MM.1S (cell line): Measurements from ENCODE around the gene CCNB1.
A peak's percentile ranks its signal among the peaks of the same experiment; 100 is the strongest.
"Not testable (repeated sequence)": the region's sequence is repeated elsewhere in the genome, so short reads cannot be mapped to it uniquely, and the experiment has no call there.

Source experiments
- DNase-seq: peaks from one replicate; pipeline ENCODE4 v3.0.0-alpha.2; 2015
- H2AFZ ChIP-seq: fragments of 300-600 bp; sonication (generic); 2 replicates; pipeline ENCODE4 v1.6.0; 2016; ENCODE audit warnings: antibody characterized with exemption, low read length
- H3F3A ChIP-seq: fragments of 300-600 bp; sonication (generic); 2 replicates; pipeline ENCODE4 v1.6.1; 2016; ENCODE audit warnings: mild to moderate bottlenecking, antibody characterized with exemption, low read length, moderate library complexity, mixed read lengths; ENCODE audit not compliant: insufficient read depth
- H3K27ac ChIP-seq: fragments of 300-600 bp; sonication (generic); 2 replicates; pipeline ENCODE4 v1.5.1; 2016; ENCODE audit warnings: mild to moderate bottlenecking, low read length
- H3K27me3 ChIP-seq: fragments of 300-600 bp; sonication (generic); replicated peaks from 2 replicates; pipeline ENCODE4 v1.6.0; 2016; ENCODE audit warnings: low read length; ENCODE audit not compliant: insufficient read depth
- H3K36me3 ChIP-seq: fragments of 300-600 bp; sonication (generic); replicated peaks from 2 replicates; pipeline ENCODE4 v1.6.1; 2016; ENCODE audit warnings: mild to moderate bottlenecking, low read length, mixed read lengths; ENCODE audit not compliant: insufficient read depth
- H3K4me1 ChIP-seq: fragments of 300-600 bp; sonication (generic); 2 replicates; pipeline ENCODE4 v1.6.1; 2016; ENCODE audit warnings: low read length, mixed read lengths
- H3K4me2 ChIP-seq: fragments of 300-600 bp; sonication (generic); 2 replicates; pipeline ENCODE4 v1.6.0; 2016; ENCODE audit warnings: low read depth, low read length
- H3K4me3 ChIP-seq: fragments of 300-600 bp; sonication (generic); 2 replicates; pipeline ENCODE4 v1.5.1; 2016; ENCODE audit warnings: low read length, mixed read lengths
- H3K79me2 ChIP-seq: fragments of 300-600 bp; sonication (generic); 2 replicates; pipeline ENCODE4 v1.6.1; 2016; ENCODE audit warnings: mixed run types, low read length, mixed read lengths
- H3K9ac ChIP-seq: fragments of 300-600 bp; sonication (generic); 2 replicates; pipeline ENCODE4 v1.6.1; 2016; ENCODE audit warnings: low read length, mixed read lengths
- H3K9me2 ChIP-seq: fragments of 300-600 bp; sonication (generic); replicated peaks from 2 replicates; pipeline ENCODE4 v1.6.1; 2016; ENCODE audit warnings: mild to moderate bottlenecking, low read length, mixed read lengths; ENCODE audit not compliant: insufficient read depth
- H3K9me3 ChIP-seq: fragments of 300-600 bp; sonication (generic); replicated peaks from 2 replicates; pipeline ENCODE4 v1.6.1; 2016; ENCODE audit warnings: mild to moderate bottlenecking, low read length, mixed read lengths; ENCODE audit not compliant: insufficient read depth
- H4K20me1 ChIP-seq: fragments of 300-600 bp; sonication (generic); 2 replicates; pipeline ENCODE4 v1.6.1; 2016; ENCODE audit warnings: mild to moderate bottlenecking, low read length, moderate library complexity, mixed read lengths; ENCODE audit not compliant: insufficient read depth
- EZH2 ChIP-seq: fragments of 300-600 bp; sonication (generic); optimal IDR thresholded peaks from 2 replicates; pipeline ENCODE3; 2017; ENCODE audit warnings: low read depth, mild to moderate bottlenecking, antibody characterized with exemption, low read length, mixed read lengths
- EZH2phosphoT487 ChIP-seq: fragments of 300-600 bp; sonication (generic); IDR thresholded peaks from 2 replicates; pipeline ENCODE4 v1.6.1; 2018; ENCODE audit warnings: antibody characterized with exemption, low read length
- TF ChIP-seq, protein P1 (sequence below): fragments of 300-600 bp; sonication (generic); IDR thresholded peaks from 2 replicates; pipeline ENCODE4 v1.5.1; 2016; ENCODE audit warnings: antibody characterized with exemption, low read length, mixed read lengths

Gene CCNB1

GRCh38 chr5:69217548-69218526 lies 50.9 kb downstream of the CCNB1 start:
- H3K4me3 ChIP-seq, result peak overlapping the region; percentile 82
- H3K36me3 ChIP-seq, result no peaks in the 10 kb centered on the region
- H3K79me2 ChIP-seq, result peaks cover 36% of the 10 kb centered on the region
- H3K4me1 ChIP-seq, result no peaks in the 10 kb centered on the region
- no peaks in the 10 kb centered on the region for H3K9me2 ChIP-seq
- peaks cover 6% of the 10 kb centered on the region for H3F3A ChIP-seq
- peak overlapping the region; percentile 61 for H3K9ac ChIP-seq
- TF ChIP-seq EZH2 (no peak), EZH2phosphoT487 (no peak)
- TF ChIP-seq, protein P1, sequence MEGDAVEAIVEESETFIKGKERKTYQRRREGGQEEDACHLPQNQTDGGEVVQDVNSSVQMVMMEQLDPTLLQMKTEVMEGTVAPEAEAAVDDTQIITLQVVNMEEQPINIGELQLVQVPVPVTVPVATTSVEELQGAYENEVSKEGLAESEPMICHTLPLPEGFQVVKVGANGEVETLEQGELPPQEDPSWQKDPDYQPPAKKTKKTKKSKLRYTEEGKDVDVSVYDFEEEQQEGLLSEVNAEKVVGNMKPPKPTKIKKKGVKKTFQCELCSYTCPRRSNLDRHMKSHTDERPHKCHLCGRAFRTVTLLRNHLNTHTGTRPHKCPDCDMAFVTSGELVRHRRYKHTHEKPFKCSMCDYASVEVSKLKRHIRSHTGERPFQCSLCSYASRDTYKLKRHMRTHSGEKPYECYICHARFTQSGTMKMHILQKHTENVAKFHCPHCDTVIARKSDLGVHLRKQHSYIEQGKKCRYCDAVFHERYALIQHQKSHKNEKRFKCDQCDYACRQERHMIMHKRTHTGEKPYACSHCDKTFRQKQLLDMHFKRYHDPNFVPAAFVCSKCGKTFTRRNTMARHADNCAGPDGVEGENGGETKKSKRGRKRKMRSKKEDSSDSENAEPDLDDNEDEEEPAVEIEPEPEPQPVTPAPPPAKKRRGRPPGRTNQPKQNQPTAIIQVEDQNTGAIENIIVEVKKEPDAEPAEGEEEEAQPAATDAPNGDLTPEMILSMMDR, result no peak
- H3K4me2 ChIP-seq, result peak overlapping the region; percentile 52
- H3K27ac ChIP-seq, result peak overlapping the region; percentile 64; the same call in 1 of the 2 replicates
- peak; percentile 94 for DNase-seq
- peak overlapping the region; percentile 81 for H2AFZ ChIP-seq
- no peaks in the 10 kb centered on the region for H3K9me3 ChIP-seq
- no peaks in the 10 kb centered on the region for H3K27me3 ChIP-seq
- H4K20me1 ChIP-seq, result no peaks in the 10 kb centered on the region

DNA sequence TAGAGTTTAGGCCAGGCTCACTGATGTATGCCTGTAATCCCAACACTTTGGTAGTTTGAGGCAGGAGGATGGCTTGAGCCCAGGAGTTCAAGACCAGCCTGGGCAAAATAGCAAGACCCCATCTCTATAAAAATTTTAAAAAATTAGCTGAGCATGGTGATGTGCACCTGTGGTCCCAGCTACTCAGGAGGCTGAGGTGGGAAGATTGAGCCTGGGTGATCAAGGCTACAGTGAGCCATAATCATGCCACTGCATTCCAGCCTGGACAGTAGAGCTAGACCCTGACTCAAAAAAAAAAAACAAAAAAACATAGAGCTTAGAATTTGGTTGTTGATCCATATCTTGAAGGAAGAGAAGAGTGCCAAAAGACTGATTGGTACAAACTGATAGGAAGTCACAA lies 53.0 kb downstream of the CCNB1 start:
- H3K4me3 ChIP-seq, result no peak overlapping the region
- no peak overlapping the region for H3K4me2 ChIP-seq
- no peak for DNase-seq
- H3K9me3 ChIP-seq, result no peaks in the 10 kb centered on the region
- H3K79me2 ChIP-seq, result peaks cover 36% of the 10 kb centered on the region
- no peaks in the 10 kb centered on the region for H3K36me3 ChIP-seq
- H2AFZ ChIP-seq, result no peak overlapping the region
- H3F3A ChIP-seq, result peaks cover 6% of the 10 kb centered on the region
- H3K27me3 ChIP-seq, result no peaks in the 10 kb centered on the region
- H4K20me1 ChIP-seq, result no peaks in the 10 kb centered on the region
- no peak for TF ChIP-seq EZH2
- no peak overlapping the region for H3K27ac ChIP-seq
- H3K9ac ChIP-seq, result no peak overlapping the region
- no peaks in the 10 kb centered on the region for H3K9me2 ChIP-seq
- H3K4me1 ChIP-seq, result no peaks in the 10 kb centered on the region

DNA sequence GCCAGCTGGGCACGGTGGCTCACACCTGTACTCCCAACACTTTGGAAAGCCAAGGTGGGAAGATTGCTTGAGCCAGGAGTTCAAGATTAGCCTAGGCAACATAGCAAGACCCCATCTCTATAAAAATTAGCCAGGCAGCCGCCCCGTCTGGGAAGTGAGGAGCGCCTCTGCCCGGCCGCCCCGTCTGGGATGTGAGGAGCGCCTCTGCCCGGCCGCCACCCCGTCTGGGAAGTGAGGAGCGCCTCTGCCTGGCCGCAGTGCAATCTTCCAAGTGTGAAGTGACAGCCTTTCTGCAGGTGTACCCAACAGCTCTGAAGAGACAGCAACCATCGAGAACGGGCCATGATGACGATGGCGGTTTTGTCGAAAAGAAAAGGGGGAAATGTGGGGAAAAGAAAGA lies 53.4 kb downstream of the CCNB1 start:
- H3K36me3 ChIP-seq, H3K9me3 ChIP-seq, H3F3A ChIP-seq, H3K4me2 ChIP-seq, H3K9me2 ChIP-seq, H3K4me3 ChIP-seq, H3K4me1 ChIP-seq, H4K20me1 ChIP-seq, H3K27me3 ChIP-seq, DNase-seq, H3K27ac ChIP-seq, H3K9ac ChIP-seq, H2AFZ ChIP-seq: not testable (repeated sequence)
- H3K79me2 ChIP-seq, result peaks cover 36% of the 10 kb centered on the region

DNA sequence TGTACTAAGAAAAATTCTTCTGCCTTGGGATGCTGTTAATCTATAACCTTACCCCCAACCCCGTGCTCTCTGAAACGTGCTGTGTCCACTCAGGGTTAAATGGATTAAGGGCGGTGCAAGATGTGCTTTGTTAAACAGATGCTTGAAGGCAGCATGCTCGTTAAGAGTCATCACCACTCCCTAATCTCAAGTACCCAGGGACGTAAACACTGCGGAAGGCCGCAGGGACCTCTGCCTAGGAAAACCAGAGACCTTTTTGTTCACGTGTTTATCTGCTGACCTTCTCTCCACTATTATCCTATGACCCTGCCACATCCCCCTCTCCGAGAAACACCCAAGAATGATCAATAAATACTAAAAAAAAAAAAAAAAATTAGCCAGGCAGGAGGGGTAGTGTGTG lies 53.9 kb downstream of the CCNB1 start:
- not testable (repeated sequence) for H3F3A ChIP-seq, H3K4me3 ChIP-seq, H3K27ac ChIP-seq, H3K9ac ChIP-seq, H3K4me2 ChIP-seq, H4K20me1 ChIP-seq, H3K9me2 ChIP-seq, DNase-seq, H3K4me1 ChIP-seq, H3K36me3 ChIP-seq, H3K9me3 ChIP-seq, H2AFZ ChIP-seq, H3K27me3 ChIP-seq
- peaks cover 36% of the 10 kb centered on the region for H3K79me2 ChIP-seq
